IPS-18c (cell line): ENCODE measurements around the gene GINS1.
A peak's percentile ranks its signal among the peaks of the same experiment; 100 is the strongest.

Source experiments
- H3K4me3 ChIP-seq: 2 replicates; pipeline ENCODE4 v1.7.0; 2013; ENCODE audit warnings: low read depth, mild to moderate bottlenecking, low read length, moderate library complexity; ENCODE audit not compliant: insufficient read depth
- H3K9me3 ChIP-seq: one replicate; pipeline ENCODE4 v1.6.1; 2013; ENCODE audit warnings: mild to moderate bottlenecking, low read length, moderate library complexity; ENCODE audit not compliant: control insufficient read depth, insufficient read depth

GINS1 gene

DNA sequence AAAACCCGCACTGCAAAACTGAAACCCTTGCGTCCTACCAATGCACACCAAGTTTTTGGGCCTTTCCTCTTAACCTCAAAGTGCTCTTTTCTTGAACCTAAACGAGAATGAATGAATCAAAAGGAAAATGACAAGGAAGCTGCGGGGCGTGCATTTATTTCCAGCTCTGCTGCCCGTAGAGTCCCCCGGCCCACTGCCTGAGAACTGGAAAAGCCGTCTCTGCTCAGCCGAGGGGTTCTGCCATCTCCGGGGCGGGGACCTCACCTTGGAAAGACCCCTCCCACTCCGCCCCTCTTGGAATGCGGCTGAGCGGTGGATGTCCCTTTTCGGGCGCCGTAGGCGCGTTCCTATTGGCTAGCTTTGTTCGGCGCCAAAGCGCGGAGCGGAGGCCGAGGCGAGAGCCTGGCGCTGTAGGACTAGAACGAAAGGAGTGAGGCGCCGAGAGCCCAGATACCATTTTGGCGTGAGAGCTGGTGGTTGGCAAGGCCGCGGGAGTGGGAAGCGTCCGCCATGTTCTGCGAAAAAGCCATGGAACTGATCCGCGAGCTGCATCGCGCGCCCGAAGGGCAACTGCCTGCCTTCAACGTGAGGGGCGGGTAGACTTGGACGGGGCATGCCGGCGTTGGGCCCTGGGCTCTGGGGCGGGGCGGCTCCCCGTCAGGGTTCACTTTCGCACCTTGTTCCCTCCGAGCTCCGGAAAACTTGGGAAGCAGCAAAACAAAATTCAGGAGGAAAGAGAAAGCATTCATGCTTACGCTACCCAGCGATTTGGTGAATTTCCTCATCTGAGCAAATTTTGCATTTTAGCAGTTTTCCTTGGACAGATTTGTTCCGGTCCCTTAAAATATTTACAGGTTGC is at the start of gene GINS1:
Gene GINS1, plus strand, starts transcription at position 363 of the 859 bp plus-strand sequence. Its CDS starts 148 bp downstream, at position 511.
- Histone ChIP-seq H3K4me3 (peak within 1 kb of the TSS; percentile 84), H3K9me3 (peaks cover under 1% of the 10 kb centered on the region)

DNA sequence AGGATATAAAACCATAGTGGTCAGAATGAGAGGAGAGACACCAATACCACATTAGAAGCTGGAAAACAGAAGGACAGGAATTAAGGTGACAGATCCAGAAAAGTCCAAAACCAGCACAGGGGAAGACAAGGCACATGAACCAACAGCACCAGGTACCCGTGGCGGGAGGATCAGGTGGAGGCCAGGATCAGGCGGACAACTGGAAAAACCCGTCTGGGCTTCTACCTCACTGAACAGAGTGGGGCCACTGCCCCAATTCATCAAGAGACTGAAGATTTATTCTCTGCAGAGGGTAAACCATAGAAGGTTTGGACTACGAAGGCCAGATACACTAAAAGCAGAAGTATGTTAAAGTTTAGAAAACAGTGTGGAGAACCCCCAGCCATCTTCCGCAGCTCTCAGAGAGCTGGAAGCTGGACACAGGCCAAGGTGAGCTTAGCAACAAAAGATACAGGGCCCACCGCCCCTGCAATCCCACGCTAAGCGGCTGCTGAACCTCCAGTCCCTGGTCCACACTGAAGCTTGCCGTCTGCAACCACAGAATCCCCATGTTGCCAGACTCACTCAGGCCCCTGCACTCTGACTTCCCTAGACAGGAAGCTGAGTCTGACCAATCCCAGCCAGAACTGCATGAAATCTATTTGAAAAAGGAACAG is 46.7 kb upstream of the GINS1 start:
- H3K9me3 ChIP-seq, result no peaks in the 10 kb centered on the region
- no peak overlapping the region for H3K4me3 ChIP-seq

DNA sequence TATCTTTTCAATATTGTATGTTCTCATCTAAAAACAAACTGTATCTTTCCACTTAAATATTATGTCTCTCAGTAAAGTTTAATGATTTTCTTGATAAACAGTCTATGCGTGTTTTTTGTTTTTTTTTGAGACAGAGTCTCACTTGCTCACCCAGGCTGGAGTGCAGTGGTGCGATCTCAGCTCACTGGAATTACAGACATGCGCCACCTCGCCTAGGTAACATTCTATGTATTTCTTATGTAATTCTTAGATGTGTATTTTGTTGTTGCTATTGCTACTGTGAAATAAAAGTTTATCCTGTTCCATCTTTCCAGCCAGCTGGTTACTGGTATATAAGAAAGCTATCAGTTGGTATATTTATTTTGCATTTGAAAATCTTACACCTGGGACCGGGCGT is 46.2 kb upstream of the GINS1 start:
- no peak overlapping the region for H3K4me3 ChIP-seq
- no peaks in the 10 kb centered on the region for H3K9me3 ChIP-seq

DNA sequence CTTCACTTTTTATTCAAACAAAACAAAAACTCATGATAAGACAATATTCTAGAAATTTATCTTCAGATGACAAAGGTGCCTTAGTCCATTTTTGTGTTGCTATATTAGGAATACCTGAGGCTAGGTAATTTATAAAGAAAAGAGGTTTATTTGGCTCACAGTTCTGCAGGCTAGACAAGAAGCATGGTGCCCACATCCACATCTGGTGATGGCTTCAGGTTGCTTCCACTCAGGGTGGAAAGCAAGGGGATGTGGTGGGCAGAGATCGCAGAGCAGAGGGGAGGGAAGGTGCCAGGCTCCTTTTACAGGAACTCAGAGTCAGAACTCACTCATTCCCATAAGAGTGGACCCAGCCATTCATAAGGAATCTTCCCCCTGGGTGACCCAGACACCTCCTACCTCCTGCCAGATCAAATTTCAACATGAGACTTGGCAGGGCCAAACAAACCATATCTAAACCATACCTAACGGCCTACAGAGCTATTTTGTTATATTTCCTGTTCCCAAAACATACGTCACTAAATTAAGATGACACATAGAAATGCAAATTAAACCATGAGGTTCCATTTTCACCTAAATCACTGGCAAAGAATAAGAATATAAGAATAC is 43.2 kb upstream of the GINS1 start:
- no peaks in the 10 kb centered on the region for H3K9me3 ChIP-seq
- H3K4me3 ChIP-seq, result no peak overlapping the region

DNA sequence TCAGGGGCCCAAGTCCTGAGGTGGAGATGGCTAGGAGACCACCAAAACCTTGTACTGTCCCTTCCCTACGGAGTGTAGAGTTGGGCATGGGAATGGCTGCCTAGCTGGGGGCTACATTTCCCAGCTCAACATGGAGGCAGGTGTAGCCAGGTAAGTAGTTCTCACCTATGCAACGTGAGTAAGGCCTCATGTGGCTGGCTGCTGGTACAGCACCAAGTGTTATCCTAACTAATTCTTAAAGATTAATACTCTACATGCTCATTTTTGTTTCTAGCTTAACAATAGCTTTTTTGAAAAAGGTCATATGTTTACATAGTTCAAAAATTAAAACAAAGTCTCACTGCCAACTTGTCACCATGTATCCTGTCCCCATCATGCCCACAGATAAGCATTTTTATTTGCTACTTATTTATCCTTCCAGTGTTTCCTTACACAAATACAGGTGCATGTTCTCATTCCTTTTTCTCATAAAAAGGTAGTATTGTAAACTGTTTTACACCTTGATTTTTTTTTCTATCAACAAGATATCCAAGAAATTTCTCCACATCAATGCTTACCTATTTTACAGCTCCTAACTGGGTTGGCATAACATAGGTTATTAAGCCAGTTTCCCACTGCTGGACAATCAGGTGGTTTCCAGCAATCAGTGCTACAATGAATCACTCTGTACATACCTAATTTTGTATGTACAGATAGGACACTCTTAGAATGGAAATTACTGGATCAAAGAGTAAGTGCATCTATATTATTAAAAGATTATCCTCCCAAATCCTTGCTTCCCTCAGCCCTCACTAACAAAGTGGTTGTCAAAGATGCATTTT is 42.4 kb upstream of the GINS1 start:
- Histone ChIP-seq H3K4me3 (no peak overlapping the region), H3K9me3 (no peaks in the 10 kb centered on the region)

DNA sequence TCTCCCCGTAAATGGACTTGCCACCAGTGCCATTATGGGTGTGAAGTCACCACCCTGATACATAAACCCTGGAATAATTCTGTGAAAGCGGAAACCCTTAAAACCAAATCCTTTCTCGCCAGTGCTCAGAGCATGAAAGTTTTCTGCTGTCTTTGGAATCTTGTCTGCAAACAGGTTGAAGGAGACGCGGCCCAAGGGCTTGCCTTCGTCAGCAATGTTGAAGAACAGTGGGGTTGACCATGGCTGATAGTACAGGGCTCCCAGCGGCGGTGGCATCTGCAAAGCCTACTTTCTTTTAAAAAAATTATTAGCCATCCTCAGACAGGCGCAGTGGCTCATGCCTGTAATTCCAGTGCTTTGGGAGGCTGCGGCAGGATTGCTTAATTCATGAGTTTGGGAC is 38.9 kb upstream of the GINS1 start:
- no peaks in the 10 kb centered on the region for H3K9me3 ChIP-seq
- no peak overlapping the region for H3K4me3 ChIP-seq

DNA sequence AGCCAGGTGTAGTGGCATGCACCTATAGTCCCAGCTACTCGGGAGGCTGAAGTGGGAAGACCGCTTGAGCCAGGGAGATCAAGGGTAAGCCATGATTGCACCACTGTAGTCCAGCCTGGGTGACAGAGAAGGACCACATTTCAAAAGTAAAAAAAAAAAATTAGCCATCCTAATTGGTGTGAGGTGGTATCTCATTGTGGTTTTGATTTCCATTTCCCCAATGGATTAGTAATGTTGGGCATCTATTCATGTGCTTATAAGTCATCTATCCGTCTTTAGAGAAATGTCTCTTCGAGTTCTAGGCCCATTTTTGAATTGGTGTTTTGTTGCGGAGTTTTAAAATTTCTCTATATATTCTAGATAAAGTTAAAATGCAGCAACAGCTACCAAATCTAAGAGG is 38.5 kb upstream of the GINS1 start:
- Histone ChIP-seq H3K4me3 (no peak overlapping the region), H3K9me3 (no peaks in the 10 kb centered on the region)

DNA sequence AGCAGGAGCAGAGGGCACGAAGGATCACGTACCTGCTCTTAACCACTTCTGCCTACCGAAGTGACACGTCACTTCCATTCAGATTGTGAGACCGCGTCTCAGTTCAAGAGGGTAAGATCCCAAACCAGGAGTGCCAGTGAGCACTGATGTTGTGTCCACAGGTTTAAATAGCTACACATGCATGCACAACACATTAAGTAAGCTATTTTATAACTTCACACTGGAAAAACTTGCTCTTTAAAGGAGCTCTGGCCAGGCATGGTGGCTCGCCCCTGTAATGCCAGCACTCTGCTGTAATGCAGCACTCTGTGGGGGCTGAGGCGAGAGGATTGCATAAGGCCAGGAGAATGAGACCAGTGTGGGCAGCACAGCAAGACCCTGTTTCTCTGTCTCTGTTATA is 37.9 kb upstream of the GINS1 start:
- H3K9me3 ChIP-seq, result no peaks in the 10 kb centered on the region
- no peak overlapping the region for H3K4me3 ChIP-seq

DNA sequence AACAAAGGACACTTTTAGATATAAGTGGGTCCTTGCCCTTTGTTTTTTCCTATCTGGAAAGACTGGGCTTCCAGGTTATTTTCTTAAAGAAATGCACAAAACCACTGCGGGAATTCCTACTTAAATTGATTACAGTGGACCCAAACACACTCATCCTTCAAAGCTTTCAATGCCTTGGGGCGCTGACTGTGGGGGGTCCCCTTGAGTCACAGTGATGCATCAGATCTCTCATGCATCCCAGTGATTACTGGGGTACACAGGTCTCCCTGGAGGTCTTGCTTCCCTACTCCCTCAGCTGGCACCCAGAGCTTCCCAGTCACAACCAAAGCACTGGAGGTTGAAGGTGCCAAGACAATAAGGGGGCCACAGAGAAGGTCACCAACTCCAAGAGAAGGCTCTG is 37.5 kb upstream of the GINS1 start:
- Histone ChIP-seq H3K4me3 (no peak overlapping the region), H3K9me3 (no peaks in the 10 kb centered on the region)

DNA sequence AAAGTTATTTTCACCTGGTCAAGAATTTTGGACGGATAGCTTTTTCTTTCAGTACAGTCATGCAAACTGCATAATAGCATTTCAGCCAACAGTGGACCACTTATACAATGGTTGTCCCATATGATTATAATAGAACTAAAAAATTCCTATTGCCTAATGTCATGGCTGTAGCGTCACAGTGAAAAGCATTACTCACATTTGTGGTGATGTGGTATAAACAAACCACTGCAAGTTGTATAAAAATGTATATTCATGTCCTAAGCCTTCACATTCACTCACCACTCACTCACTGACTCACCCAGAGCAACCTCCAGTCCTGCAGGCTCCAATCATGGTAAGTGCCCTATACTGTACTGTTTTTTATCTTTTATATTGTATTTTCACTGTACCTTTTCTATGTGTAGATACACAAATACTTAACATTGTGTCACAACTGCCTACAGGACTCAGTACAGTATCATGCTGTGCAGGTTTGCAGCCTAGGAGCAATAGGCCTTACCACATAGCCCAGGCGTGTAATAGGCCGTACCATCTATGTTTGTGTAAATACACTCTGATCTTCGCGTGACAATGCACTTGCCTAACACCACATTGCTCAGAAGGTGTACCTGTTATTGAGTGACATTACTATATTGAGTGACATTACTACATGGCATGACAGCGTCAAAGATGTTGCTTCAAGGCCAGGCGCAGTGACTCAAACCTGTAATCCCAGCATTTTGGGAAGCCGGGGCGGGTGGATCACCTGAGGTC is 34.7 kb upstream of the GINS1 start:
- Histone ChIP-seq H3K9me3 (peaks cover 3% of the 10 kb centered on the region), H3K4me3 (no peak overlapping the region)

DNA sequence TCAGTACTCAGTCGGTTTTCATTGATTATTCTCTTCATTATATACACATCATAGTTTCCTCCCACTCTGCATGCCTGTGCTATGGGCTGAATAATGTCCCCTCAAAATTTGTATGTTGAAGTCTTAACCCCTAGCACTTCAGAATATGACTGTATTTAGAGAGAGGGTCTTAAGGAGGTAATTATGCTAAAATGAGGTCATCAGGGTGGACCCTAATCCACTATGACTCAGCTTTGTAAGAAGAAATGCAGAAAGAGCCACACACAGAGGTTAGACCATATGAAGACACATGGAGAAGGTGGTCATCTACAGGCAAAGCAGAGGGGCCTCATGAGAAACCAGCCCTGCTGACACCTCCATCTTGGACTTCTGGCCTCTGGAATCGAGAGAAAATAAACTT is 32.6 kb upstream of the GINS1 start:
- Histone ChIP-seq H3K4me3 (no peak overlapping the region), H3K9me3 (peaks cover 3% of the 10 kb centered on the region)

DNA sequence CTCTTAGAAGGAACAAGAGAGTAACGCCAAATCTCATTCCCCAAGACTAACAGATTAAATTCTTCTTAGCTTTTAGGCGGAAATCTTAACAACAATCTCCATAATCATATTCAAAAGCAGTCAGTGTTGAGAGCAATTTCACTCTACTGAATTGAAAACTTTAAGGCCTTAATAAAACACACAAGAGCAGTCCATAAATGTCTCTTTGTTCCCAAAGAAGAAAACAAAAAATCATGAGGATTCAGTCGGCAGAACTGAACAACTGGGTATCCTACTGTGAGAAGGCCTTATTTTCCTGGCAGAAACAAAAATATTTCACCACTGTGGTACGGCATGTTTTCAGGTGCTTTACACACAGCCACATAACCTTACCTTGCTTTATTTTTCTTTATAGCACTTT is 31.2 kb upstream of the GINS1 start:
- peaks cover 3% of the 10 kb centered on the region for H3K9me3 ChIP-seq
- H3K4me3 ChIP-seq, result no peak overlapping the region

DNA sequence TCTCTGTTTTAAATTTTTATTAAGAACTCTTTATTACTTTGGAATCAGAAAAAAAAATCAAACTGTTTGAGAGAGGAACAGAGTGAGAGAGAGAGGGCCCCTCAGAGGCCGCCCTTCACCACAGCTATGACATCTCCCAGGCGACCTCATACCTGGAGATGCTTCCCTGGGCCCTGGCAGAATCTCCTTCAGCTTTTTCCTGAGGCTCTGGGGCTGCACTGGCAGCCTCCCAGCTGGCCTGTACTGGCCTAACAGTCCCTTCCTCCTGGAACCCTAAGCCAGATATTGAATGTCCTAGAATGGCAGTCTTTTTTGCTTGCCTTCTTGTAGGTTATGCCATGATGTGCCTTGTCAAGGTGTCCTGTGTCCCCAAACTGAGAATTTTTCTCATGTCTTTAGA is 30.6 kb upstream of the GINS1 start:
- H3K9me3 ChIP-seq, result peaks cover 3% of the 10 kb centered on the region
- no peak overlapping the region for H3K4me3 ChIP-seq

DNA sequence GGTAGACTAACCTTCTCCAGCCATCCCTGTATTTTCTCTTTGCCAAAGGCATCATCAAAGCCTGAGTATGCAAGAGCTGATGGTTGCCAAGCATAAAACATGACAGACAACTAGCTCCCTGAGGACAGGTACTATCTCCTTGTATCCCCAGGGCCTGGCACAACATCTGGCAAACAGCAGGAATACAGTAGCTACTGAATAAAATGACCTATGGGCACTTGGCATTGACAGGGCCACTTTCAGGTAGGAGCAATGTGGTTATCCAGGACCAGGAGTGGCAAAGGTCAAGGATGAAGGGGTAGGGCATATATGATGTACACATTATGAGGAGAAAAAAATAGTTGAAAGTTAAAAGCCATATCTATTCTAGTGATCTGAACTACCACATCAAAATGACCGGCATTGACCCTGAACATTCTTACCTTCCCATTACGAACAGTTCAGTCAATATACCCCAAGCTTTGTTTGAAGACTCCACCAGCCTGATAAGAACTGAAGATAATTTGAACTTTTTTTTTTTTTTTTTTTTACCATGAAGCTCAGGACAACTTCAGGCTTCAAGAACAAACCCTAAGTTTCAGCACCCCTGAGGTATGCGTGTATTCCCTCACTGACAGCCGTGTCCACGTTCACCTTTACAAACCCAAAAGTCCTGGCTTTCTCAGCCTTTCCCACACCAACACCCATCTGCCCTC is 29.1 kb upstream of the GINS1 start:
- peaks cover 3% of the 10 kb centered on the region for H3K9me3 ChIP-seq
- H3K4me3 ChIP-seq, result no peak overlapping the region

DNA sequence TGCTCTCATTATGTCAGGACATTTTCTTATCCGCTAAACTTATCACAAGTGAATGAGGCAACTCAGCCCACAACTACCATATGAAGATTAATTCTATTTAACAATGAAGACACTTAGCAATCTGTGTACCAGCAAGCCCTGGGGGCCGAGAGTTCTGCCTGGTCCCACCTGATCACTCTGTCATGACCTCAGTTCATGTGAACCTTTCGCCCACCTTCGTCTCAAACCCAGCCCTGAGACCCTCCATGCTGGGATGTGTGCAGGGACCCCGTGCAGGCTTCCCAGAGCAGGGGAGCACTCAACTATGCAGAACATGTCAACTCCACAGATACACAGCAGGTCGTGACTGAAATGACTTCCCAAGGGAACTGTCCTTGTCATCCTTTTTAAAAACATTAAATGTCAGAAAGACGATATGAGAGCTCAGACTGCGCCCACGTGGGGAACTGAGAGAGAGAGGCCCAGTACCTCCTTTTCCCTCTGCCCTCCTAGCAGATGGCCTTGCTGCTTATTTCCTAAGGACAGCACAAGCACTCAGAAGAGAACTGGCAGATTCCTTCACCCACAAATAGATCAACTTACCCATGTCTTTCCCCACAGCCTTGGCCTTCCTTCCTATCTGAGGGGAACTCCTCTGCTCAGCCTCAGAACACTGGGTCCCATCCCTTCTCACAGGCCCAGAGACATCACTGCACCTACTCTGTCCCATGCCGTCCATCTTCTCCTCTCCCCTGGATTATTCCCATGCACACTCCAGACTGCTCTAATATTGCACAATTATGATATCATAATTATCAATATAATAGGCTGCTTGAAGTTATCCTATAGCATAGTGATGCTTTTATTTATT is 28.4 kb upstream of the GINS1 start:
- H3K9me3 ChIP-seq, result peaks cover 3% of the 10 kb centered on the region
- H3K4me3 ChIP-seq, result no peak overlapping the region
